HAP-1 (cell line): ENCODE results near the gene UBB.
A peak's percentile ranks its signal among the peaks of the same experiment; 100 is the strongest.

Experiments
- DNase-seq, 2 experiments: peaks; one replicate each; pipeline ENCODE4 v3.0.0-alpha.2; 2016 to 2020; ENCODE audit warnings: low spot score in 2 of 2
- H3K27me3 ChIP-seq: fragments of 250-450 bp; sonication (Bioruptor Pico); 2 replicates; pipeline ENCODE4 v1.5.1; 2020; ENCODE audit warnings: low read depth, mild to moderate bottlenecking, moderate library complexity
- H3K36me3 ChIP-seq: fragments of 250-450 bp; sonication (Bioruptor Pico); replicated peaks from 2 replicates; pipeline ENCODE4 v1.5.1; 2020; ENCODE audit warnings: mild to moderate bottlenecking
- H3K4me1 ChIP-seq: fragments of 250-450 bp; sonication (Bioruptor Pico); 2 replicates; pipeline ENCODE4 v1.5.1; 2020; ENCODE audit warnings: mild to moderate bottlenecking
- H3K4me3 ChIP-seq: fragments of 250-450 bp; sonication (Bioruptor Pico); 2 replicates; pipeline ENCODE4 v1.5.1; 2020; ENCODE audit warnings: mild to moderate bottlenecking, moderate library complexity
- H3K9me3 ChIP-seq: fragments of 250-450 bp; sonication (Bioruptor Pico); 2 replicates; pipeline ENCODE4 v1.5.1; 2020; ENCODE audit warnings: mild to moderate bottlenecking, moderate library complexity
- in situ Hi-C: fragments of 300-500 bp; cut with MboI; formaldehyde crosslinking; loops from 3 replicates; pipeline ENCODE4 v1.14.3; 2020; ENCODE audit warnings: low sequenced_read_pairs, inconsistent platforms, mixed read lengths

UBB gene

GRCh38 chr17:16417399-16417798 lies 36.5 kb downstream of the UBB start:
- in situ Hi-C loops, result no loop called here
- H3K36me3 ChIP-seq, result no peaks in the 10 kb centered on the region
- no peaks in the 10 kb centered on the region for H3K9me3 ChIP-seq
- no peaks in the 10 kb centered on the region for H3K27me3 ChIP-seq
- no peaks in the 10 kb centered on the region for H3K4me1 ChIP-seq
- no peak for DNase-seq
- no peak overlapping the region for H3K4me3 ChIP-seq

GRCh38 chr17:16417896-16418684 lies 37.2 kb downstream of the UBB start:
- Histone ChIP-seq H3K27me3 (no peaks in the 10 kb centered on the region), H3K36me3 (no peaks in the 10 kb centered on the region), H3K4me3 (no peak overlapping the region), H3K4me1 (no peaks in the 10 kb centered on the region), H3K9me3 (no peaks in the 10 kb centered on the region)
- DNase-seq, result no peak
- in situ Hi-C loops, result no loop called here

GRCh38 chr17:16418685-16419068 lies 37.8 kb downstream of the UBB start:
- no peaks in the 10 kb centered on the region for H3K36me3 ChIP-seq
- in situ Hi-C loops, result no loop called here
- H3K9me3 ChIP-seq, result no peaks in the 10 kb centered on the region
- H3K4me3 ChIP-seq, result no peak overlapping the region
- no peak for DNase-seq
- no peaks in the 10 kb centered on the region for H3K27me3 ChIP-seq
- H3K4me1 ChIP-seq, result no peaks in the 10 kb centered on the region

GRCh38 chr17:16419074-16419928 lies 38.4 kb downstream of the UBB start:
- H3K36me3 ChIP-seq, result no peaks in the 10 kb centered on the region
- H3K9me3 ChIP-seq, result no peaks in the 10 kb centered on the region
- H3K27me3 ChIP-seq, result no peaks in the 10 kb centered on the region
- DNase-seq, result no peak
- no peaks in the 10 kb centered on the region for H3K4me1 ChIP-seq
- in situ Hi-C loops, result no loop called here
- H3K4me3 ChIP-seq, result no peak overlapping the region

GRCh38 chr17:16419929-16420271 lies 39.0 kb downstream of the UBB start:
- Histone ChIP-seq H3K9me3 (no peaks in the 10 kb centered on the region), H3K4me3 (no peak overlapping the region), H3K4me1 (no peaks in the 10 kb centered on the region), H3K27me3 (no peaks in the 10 kb centered on the region), H3K36me3 (no peaks in the 10 kb centered on the region)
- in situ Hi-C loops, result no loop called here
- DNase-seq, result no peak

- Histone ChIP-seq H3K4me1 (no peaks in the 10 kb centered on the region), H3K9me3 (no peaks in the 10 kb centered on the region), H3K4me3 (no peak overlapping the region), H3K27me3 (no peaks in the 10 kb centered on the region), H3K36me3 (no peaks in the 10 kb centered on the region)
- in situ Hi-C loops, result no loop called here
- no peak for DNase-seq
Observed at GRCh38 chr17:16422416-16422815, 41.5 kb downstream of the UBB start.

GRCh38 chr17:16423226-16423872 lies 42.5 kb downstream of the UBB start:
- in situ Hi-C loops, result no loop called here
- H3K4me3 ChIP-seq, result no peak overlapping the region
- no peaks in the 10 kb centered on the region for H3K27me3 ChIP-seq
- DNase-seq, result no peak
- no peaks in the 10 kb centered on the region for H3K4me1 ChIP-seq
- no peaks in the 10 kb centered on the region for H3K36me3 ChIP-seq
- no peaks in the 10 kb centered on the region for H3K9me3 ChIP-seq

- Histone ChIP-seq H3K36me3 (no peaks in the 10 kb centered on the region), H3K4me1 (no peaks in the 10 kb centered on the region), H3K27me3 (no peaks in the 10 kb centered on the region), H3K9me3 (no peaks in the 10 kb centered on the region), H3K4me3 (no peak overlapping the region)
- in situ Hi-C loops, result no loop called here
- no peak for DNase-seq
Observed at GRCh38 chr17:16425202-16425601, 44.3 kb downstream of the UBB start.

- no peak for DNase-seq
- Histone ChIP-seq H3K36me3 (no peaks in the 10 kb centered on the region), H3K27me3 (no peaks in the 10 kb centered on the region), H3K4me3 (no peak overlapping the region), H3K9me3 (no peaks in the 10 kb centered on the region), H3K4me1 (no peaks in the 10 kb centered on the region)
- in situ Hi-C loops, result no loop called here
Observed at GRCh38 chr17:16425698-16426659, 45.1 kb downstream of the UBB start.

GRCh38 chr17:16427020-16427419 lies 46.1 kb downstream of the UBB start:
- Histone ChIP-seq H3K4me1 (no peaks in the 10 kb centered on the region), H3K27me3 (no peaks in the 10 kb centered on the region), H3K4me3 (no peak overlapping the region), H3K9me3 (no peaks in the 10 kb centered on the region), H3K36me3 (no peaks in the 10 kb centered on the region)
- DNase-seq, result no peak
- in situ Hi-C loops, result no loop called here

- peak; percentile 75 to 87 for DNase-seq
- in situ Hi-C loops, result no loop called here
- Histone ChIP-seq H3K36me3 (no peaks in the 10 kb centered on the region), H3K9me3 (no peaks in the 10 kb centered on the region), H3K4me1 (no peaks in the 10 kb centered on the region), H3K4me3 (no peak overlapping the region), H3K27me3 (no peaks in the 10 kb centered on the region)
Observed at GRCh38 chr17:16428098-16428882, 47.4 kb downstream of the UBB start.

- Histone ChIP-seq H3K4me1 (no peaks in the 10 kb centered on the region), H3K27me3 (no peaks in the 10 kb centered on the region), H3K36me3 (no peaks in the 10 kb centered on the region), H3K4me3 (no peak overlapping the region), H3K9me3 (no peaks in the 10 kb centered on the region)
- DNase-seq, result no peak
- in situ Hi-C loops, result no loop called here
Observed at GRCh38 chr17:16429083-16429482, 48.2 kb downstream of the UBB start.

GRCh38 chr17:16430650-16431049 lies 49.8 kb downstream of the UBB start:
- H3K4me1 ChIP-seq, result no peaks in the 10 kb centered on the region
- H3K27me3 ChIP-seq, result no peaks in the 10 kb centered on the region
- DNase-seq, result no peak
- no peak overlapping the region for H3K4me3 ChIP-seq
- H3K36me3 ChIP-seq, result no peaks in the 10 kb centered on the region
- no peaks in the 10 kb centered on the region for H3K9me3 ChIP-seq
- in situ Hi-C loops, result no loop called here
